Midbrain (tissue), 1 donor: Measurements from ENCODE around the gene PGAP2.
"Not testable (repeated sequence)": the region's sequence is repeated elsewhere in the genome, so short reads cannot be mapped to it uniquely, and the experiment has no call there.

Source experiments
- DNase-seq: peaks from one replicate; lab custom pipeline; 2025; lab: John Stamatoyannopoulos, UW

PGAP2 gene

GRCh38 chr11:3803726-3804495 is 4.4 kb upstream of the PGAP2 start:
- DNase-seq: no peak

GRCh38 chr11:3808861-3809623 is 682 bp downstream of the PGAP2 start:
- no peak for DNase-seq

- no peak for DNase-seq
These were observed 1.2 kb downstream of the PGAP2 start for GRCh38 chr11:3809624-3809928.

- DNase-seq: no peak
These were observed 2.1 kb downstream of the PGAP2 start for GRCh38 chr11:3810446-3810845.

- no peak for DNase-seq
These were observed 2.6 kb downstream of the PGAP2 start for GRCh38 chr11:3810951-3811350.

- DNase-seq: not testable (repeated sequence)
These were observed 6.5 kb downstream of the PGAP2 start for GRCh38 chr11:3814832-3815231.

GRCh38 chr11:3815845-3816244 is 7.5 kb downstream of the PGAP2 start:
- DNase-seq: no peak

- DNase-seq: no peak
These were observed 8.3 kb downstream of the PGAP2 start for GRCh38 chr11:3816673-3817072.

GRCh38 chr11:3817181-3817800 is 8.9 kb downstream of the PGAP2 start:
- no peak for DNase-seq

- DNase-seq: no peak
These were observed 12.6 kb downstream of the PGAP2 start for GRCh38 chr11:3820971-3821370.

- no peak for DNase-seq
These were observed 14.0 kb downstream of the PGAP2 start for GRCh38 chr11:3822312-3822711.

- DNase-seq: no peak
These were observed 14.9 kb downstream of the PGAP2 start for GRCh38 chr11:3823303-3823702.

GRCh38 chr11:3823762-3824506 is 15.6 kb downstream of the PGAP2 start:
- DNase-seq: no peak

- DNase-seq: peak; percentile 56
These were observed 16.5 kb downstream of the PGAP2 start for GRCh38 chr11:3824714-3825472.

- no peak for DNase-seq
These were observed 17.3 kb downstream of the PGAP2 start for GRCh38 chr11:3825473-3826154.

GRCh38 chr11:3826721-3827120 is 18.4 kb downstream of the PGAP2 start:
- DNase-seq: peak; percentile 89

- DNase-seq: peak; percentile 30
These were observed 19.2 kb downstream of the PGAP2 start for GRCh38 chr11:3827434-3828186.

GRCh38 chr11:3830088-3830487 is 21.7 kb downstream of the PGAP2 start:
- no peak for DNase-seq

GRCh38 chr11:3830730-3831129 is 22.4 kb downstream of the PGAP2 start:
- no peak for DNase-seq
